ENCODE data around the gene CPN2. TPM values are rescaled to one million over a fixed set of nuclear protein-coding genes. Genes with fewer than 3 reads are reported as not detected.

CPN2 gene
- total RNA-seq, 2 experiments from 2014 or later, result not detected

DNA sequence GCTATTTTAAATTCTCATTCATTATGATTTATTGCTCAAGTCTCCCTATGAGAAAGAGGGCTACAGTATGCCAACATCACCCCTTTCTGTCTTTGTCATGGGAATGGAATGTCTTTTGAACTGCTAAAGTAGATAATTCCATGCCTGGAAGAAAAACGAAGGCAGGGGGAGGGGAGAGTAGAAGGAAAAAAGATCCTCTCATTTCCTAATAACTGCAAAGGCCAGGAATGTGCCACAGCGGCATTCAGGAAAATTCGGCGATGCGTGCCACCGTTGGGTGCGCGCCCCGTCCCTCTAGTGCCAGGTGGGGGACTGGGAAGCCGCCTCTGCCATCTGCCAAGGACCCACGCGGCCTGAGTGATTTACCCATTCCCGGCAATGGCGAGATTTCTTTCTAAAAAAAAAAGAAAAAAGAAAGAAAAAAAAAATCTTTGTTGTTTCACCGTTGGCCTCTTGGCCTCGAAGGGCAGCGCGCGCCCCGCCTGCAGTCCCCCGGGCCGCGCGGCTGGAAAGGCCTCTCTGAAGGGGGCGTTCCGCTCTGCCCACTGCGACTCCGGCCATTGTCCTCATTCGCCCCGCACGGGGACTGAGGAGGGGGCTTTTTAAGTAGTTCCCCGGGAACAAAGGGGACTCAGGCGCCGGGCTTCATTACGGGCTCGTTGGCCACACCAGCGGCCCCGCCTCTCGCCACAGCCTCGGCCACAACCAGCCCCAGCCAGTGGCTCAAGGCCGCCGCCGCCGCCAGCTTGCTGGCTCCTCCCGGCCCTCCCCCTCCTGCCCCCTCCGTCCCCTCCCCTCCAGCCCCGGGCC is 54.5 kb downstream of the CPN2 start:
- Mint-ChIP-seq H3K27me3 (peaks cover 30% of the 10 kb centered on the region), H3K4me3 (no peak overlapping the region)

DNA sequence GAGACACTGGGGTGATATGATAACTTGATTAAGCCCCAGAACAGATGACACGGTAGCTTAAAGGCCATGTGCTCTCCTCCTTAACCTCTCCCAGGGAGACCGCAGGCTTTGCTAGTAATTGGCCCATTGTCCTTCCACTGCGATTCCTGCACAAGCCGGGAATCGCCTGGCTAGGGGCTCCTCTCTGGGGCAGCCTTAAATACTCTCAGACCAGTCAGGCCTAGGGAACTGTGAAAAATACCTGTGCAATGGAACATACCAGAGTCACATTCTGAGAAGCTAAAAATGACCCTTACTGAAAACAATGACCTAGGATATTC is 56.3 kb downstream of the CPN2 start:
- Mint-ChIP-seq H3K27ac (no peak overlapping the region), H3K9me3 (no peaks in the 10 kb centered on the region), H3K4me1 (peaks cover under 1% of the 10 kb centered on the region), H3K36me3 (no peaks in the 10 kb centered on the region), H3K4me3 (no peak overlapping the region), H3K27me3 (peaks cover 24% of the 10 kb centered on the region)
- no peak for DNase-seq

More for the DNA sequence above, 54.5 kb downstream of the CPN2 start:
- H3K27ac Mint-ChIP-seq, result no peak overlapping the region
- no peak for DNase-seq
- no peaks in the 10 kb centered on the region for H3K9me3 Mint-ChIP-seq
- H3K4me1 Mint-ChIP-seq, result peaks cover 4% of the 10 kb centered on the region
- no peaks in the 10 kb centered on the region for H3K36me3 Mint-ChIP-seq

DNA sequence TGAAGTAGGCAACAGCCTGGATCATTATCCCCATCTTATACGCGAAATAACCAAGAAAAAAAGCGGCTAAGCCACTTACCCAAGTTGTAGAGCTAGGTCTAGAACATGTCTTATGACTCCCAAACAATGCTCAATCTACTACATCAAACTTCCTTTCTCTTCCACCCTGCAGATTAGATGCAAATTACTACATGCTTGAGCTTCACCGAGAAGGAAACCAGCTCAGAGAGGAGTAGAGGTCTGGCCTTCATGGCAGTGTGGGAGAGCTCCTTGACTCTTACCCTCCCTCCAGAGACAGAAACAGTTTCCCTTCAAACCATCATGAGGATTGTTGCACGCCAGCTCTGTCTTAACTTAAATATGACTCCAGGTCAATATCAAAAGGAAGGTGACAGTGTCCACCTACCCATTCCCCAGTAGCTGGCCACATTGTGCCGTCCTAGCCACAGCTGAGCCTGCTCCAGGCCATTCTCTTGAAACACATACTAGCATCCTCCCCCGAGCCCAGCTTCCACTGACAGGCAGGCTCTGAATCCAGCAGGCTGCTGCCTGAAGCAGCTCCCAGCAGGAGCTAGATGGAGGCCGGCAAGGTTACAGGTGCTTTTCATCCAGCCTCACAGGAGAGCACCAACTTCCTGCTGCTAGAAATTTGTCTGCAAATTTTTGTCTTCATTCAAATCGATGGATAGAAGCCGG is 56.8 kb downstream of the CPN2 start:
- Mint-ChIP-seq H3K27me3 (peaks cover 24% of the 10 kb centered on the region), H3K27ac (no peak overlapping the region), H3K4me3 (no peak overlapping the region), H3K36me3 (no peaks in the 10 kb centered on the region), H3K9me3 (no peaks in the 10 kb centered on the region), H3K4me1 (no peaks in the 10 kb centered on the region)
- DNase-seq, result no peak

DNA sequence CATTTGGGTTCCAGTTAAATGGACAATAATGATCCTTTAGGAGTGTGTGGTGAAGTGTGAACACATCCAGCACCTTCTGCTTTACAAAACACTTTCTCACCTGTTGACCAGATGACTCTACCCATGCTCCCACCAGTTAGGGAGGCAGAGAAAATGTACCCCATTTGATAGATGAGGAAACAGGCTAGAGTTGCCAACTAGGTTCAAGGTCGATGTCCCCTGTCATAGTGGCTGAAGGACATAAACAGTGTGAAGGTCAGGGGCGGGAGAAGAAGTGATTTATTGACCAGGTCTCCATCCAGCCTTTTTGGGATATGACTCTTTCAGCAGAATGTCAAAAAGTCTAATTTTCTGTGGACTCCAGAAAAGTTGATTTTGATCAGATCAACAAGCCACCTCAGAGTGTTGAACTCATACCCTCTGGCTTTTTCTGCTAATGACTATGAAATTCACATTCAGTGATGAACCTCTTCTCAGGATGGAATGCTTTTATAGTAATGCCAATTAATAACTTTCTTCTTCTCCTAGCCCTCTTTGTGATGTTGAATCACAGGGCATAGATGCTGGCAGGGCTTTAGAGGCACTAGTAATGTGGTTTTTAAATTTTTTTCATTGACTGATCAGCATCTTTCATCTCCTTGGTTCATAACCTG is 57.5 kb downstream of the CPN2 start:
- Mint-ChIP-seq H3K4me3 (no peak overlapping the region), H3K4me1 (no peaks in the 10 kb centered on the region), H3K27ac (no peak overlapping the region), H3K9me3 (no peaks in the 10 kb centered on the region), H3K27me3 (peaks cover 24% of the 10 kb centered on the region), H3K36me3 (no peaks in the 10 kb centered on the region)
- no peak for DNase-seq

DNA sequence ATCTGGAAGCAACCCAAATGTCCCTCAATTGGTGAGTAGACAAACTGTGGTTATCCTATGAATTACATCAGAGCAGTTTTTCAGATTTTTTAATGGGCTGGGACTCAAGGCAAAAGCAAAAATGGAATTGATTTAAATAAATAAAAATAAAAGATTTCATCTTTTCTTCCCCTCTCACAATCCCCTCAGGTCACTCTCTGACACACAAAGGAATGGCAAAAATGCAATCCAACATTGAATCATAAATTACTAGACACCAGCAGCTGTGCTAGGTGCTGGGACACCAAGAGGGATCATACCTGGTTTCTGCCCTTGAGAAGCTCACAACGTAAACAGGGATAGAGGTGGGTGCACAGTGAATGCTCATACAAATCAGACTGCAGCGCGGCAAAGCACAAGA is 58.8 kb downstream of the CPN2 start:
- H3K27me3 Mint-ChIP-seq, result peaks cover 17% of the 10 kb centered on the region
- H3K9me3 Mint-ChIP-seq, result no peaks in the 10 kb centered on the region
- H3K27ac Mint-ChIP-seq, result no peak overlapping the region
- no peaks in the 10 kb centered on the region for H3K36me3 Mint-ChIP-seq
- no peak overlapping the region for H3K4me3 Mint-ChIP-seq
- DNase-seq, result no peak
- H3K4me1 Mint-ChIP-seq, result no peaks in the 10 kb centered on the region

Other genes with a start within 250 kb of the CPN2 start
- gene HES1, start 215.2 kb downstream of the CPN2 start, total RNA-seq, result under 1 TPM in 1 of 2 experiments, not detected in 1; 0.14 TPM
- not detected for gene LRRC15, start 18.4 kb upstream of the CPN2 start, total RNA-seq
- gene GP5, start 47.9 kb upstream of the CPN2 start, total RNA-seq, result under 1 TPM; 0.80 TPM
- gene ATP13A3, start 135.7 kb upstream of the CPN2 start, total RNA-seq, result 100 to 1,000 TPM; 113 to 124 TPM